Ishikawa (cell line): ENCODE data around the gene SMIM44.

Experiments used
- CEBPB ChIP-seq: IDR thresholded peaks from 2 replicates; pipeline ENCODE4 v1.6.1; 2012
- CREB1 ChIP-seq: IDR thresholded peaks from 2 replicates; pipeline ENCODE4 v1.6.1; 2012; ENCODE audit warnings: low read depth
- EGR1 ChIP-seq: IDR thresholded peaks from 2 replicates; pipeline ENCODE4 v1.6.1; 2012
- EP300 ChIP-seq: IDR thresholded peaks from 2 replicates; pipeline ENCODE4 v1.6.1; 2012; ENCODE audit warnings: borderline replicate concordance
- FOXM1 ChIP-seq: IDR thresholded peaks from 2 replicates; pipeline ENCODE4 v1.6.1; 2012; ENCODE audit warnings: low read depth, borderline replicate concordance
- NFIC ChIP-seq: IDR thresholded peaks from 2 replicates; pipeline ENCODE4 v1.6.1; 2012
- REST ChIP-seq: IDR thresholded peaks from 2 replicates; pipeline ENCODE4 v1.6.1; 2012; ENCODE audit warnings: low read depth, mild to moderate bottlenecking
- TAF1 ChIP-seq: IDR thresholded peaks from 2 replicates; pipeline ENCODE4 v1.6.1; 2012; ENCODE audit warnings: low read depth, mild to moderate bottlenecking
- TCF12 ChIP-seq: IDR thresholded peaks from 2 replicates; pipeline ENCODE4 v1.6.1; 2012; ENCODE audit warnings: low read depth
- TEAD4 ChIP-seq: IDR thresholded peaks from 2 replicates; pipeline ENCODE4 v1.6.1; 2012
- YY1 ChIP-seq: IDR thresholded peaks from 2 replicates; pipeline ENCODE4 v1.6.1; 2012; ENCODE audit warnings: low read depth
- ZBTB7A ChIP-seq: IDR thresholded peaks from 2 replicates; pipeline ENCODE4 v1.6.1; 2012; ENCODE audit warnings: low read depth
- TF ChIP-seq, protein P1 (sequence below): IDR thresholded peaks from 2 replicates; pipeline ENCODE4 v1.6.1; 2012
- TF ChIP-seq, protein P2 (sequence below): IDR thresholded peaks from 2 replicates; pipeline ENCODE4 v1.6.1; 2012

Gene SMIM44

GRCh38 chr19:3493651-3494050, 10.4 kb upstream of the SMIM44 start:
- TF ChIP-seq TCF12 (no peak), TAF1 (no peak), NFIC (no peak), REST (no peak), CEBPB (no peak), TEAD4 (no peak), YY1 (no peak), CREB1 (no peak), FOXM1 (no peak), ZBTB7A (no peak), EGR1 (no peak)
- TF ChIP-seq, protein P1, sequence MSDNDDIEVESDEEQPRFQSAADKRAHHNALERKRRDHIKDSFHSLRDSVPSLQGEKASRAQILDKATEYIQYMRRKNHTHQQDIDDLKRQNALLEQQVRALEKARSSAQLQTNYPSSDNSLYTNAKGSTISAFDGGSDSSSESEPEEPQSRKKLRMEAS = no peak
- TF ChIP-seq, protein P2, sequence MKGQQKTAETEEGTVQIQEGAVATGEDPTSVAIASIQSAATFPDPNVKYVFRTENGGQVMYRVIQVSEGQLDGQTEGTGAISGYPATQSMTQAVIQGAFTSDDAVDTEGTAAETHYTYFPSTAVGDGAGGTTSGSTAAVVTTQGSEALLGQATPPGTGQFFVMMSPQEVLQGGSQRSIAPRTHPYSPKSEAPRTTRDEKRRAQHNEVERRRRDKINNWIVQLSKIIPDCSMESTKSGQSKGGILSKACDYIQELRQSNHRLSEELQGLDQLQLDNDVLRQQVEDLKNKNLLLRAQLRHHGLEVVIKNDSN = no peak

DNA sequence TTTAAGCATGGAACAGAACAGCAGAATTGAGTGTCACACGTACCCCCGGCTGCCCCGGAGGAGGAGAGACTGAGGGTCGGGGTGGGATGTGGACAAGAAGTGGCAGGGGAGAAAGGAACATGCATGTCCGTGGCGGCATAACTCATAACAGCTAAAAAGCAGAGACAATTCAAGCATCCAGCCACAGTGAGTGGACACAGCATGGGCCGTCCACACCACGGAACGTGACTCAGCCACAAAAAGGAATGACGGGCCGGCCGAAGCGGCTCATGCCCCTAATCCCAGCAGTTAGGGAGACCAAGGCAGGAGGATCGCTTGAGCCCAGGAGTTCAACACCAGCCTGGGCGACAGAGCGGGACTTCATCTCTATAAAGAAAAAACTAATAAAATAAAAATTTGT, 9.7 kb upstream of the SMIM44 start:
- no peak for TF ChIP-seq CEBPB
- TF ChIP-seq EP300 = no peak
- no peak for TF ChIP-seq TEAD4
- TF ChIP-seq EGR1 = no peak
- no peak for TF ChIP-seq TCF12
- TF ChIP-seq FOXM1 = no peak

DNA sequence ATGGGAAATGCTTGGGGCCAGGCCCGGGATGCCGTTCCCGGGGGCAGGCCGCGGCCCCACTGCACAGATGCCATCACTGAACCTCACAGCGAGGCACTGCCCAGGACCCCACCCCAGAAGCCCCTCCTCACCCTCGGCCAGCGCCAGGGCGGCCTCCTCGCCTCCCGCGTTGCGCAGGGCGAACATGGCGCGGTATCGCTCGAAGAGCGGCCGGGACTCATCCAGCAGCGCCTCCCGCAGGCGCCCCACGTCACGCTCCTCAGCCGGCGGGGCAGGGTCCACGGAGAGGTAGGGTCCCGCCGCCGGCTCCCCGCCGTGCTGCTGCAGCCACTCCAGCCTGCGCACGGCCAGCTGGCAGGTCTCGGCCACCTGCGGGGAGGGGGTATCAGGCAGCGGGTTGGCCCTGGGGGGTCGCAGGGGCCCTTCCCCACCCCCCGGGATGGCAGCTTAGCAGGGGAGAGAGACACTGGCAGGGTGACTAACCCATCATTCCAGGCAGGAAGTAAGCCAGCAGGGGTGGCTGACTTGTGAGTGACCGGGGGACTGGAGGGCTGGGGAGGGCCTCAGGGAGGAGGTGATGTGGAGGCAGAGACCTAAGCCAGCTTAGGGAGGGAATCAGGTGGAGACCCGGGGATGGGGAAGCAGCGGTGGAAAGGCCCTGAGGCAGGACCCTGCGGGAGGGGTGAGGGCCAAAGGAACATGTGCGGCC, 9.0 kb upstream of the SMIM44 start:
- TF ChIP-seq YY1 = no peak
- TF ChIP-seq ZBTB7A = peak; percentile 30; the same call in 1 of the 2 replicates

- TF ChIP-seq ZBTB7A (no peak), EP300 (no peak), TAF1 (no peak), CREB1 (no peak), YY1 (no peak), REST (no peak), TCF12 (no peak)
- TF ChIP-seq, protein P2 = no peak
- TF ChIP-seq, protein P1 = no peak
Measured at GRCh38 chr19:3491396-3492119, 8.3 kb upstream of the SMIM44 start.

GRCh38 chr19:3482507-3483225, 575 bp downstream of the SMIM44 start:
- TF ChIP-seq CEBPB = no peak
- TF ChIP-seq NFIC = peak; percentile 70
- TF ChIP-seq ZBTB7A = 0 out of 2 replicates have a peak, but pooled peaks have one; percentile 52
